ENCODE measurements around the gene LHX3.

Gene LHX3

GRCh38 chr9:136204838-136205706 is at the start of gene LHX3:
LHX3 (minus strand) TSS chr9:136205128; CDS start chr9:136205012, 116 bp downstream.
- DNase-seq (ENCODE audit: low spot score): no peak

DNA sequence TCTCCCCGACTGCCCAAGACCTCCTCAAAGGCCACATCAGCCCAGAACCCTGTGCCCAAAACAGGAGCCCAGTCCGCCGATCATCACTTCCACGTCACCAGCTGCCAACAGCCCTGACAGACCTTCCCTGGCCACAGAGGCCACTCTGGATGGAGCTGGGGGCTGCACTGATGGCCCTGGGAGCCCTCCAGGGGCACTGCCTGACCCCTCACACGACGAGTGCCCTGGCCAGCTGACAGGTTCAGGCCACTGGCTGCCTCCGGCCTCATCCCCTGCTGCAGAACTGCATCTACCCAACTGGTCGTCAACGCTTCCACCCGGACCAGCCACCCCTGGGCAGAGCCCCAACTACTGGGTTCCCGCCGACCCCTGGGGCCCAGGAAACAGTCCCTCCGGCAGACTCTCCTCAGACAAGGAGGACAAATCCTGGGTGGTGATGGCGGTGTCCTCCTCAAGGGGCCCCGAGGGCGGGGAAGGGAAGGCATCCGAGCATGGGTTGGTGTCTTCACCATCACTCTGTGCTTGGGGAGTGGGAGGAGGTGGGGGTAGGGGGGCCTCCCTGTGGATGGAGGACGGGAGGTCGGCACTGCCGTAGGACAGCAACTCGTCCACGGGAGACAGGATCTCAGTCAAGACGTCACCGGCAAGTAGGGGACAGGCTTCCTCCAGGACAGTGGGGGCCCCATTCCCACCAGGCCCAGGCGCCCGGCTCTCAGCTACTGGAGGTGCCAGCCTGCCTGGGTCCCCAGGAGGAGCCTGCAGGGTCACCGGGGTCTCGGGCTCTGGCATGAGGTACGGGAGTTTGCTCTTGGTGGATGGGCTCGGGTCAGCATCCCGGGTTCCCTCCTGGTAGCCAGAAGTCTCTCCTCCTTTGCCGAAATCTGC is 48.6 kb upstream of the LHX3 start:
- no peak for DNase-seq (ENCODE audit: low spot score)

DNA sequence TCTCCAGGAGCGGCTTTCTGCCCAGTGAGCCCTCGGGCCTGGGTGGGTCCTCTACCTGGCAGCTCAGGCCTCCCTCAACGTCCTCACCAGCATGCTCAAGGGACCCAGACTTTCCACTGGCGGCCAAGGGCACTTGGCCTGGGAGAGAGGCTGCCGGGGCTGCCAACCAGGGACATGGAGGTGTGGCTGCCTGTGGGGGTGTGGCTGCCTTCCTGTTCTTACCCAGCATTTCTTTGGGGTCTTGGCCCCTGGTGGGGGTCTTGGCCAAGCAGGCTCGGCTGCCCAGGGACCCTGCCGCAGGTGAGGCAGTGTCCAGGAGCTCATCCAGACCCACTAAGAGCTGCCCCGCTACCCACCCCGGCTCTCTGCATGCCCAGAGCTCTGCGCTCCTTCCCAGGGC is 47.9 kb upstream of the LHX3 start:
- no peak for DNase-seq (ENCODE audit: low spot score)

DNA sequence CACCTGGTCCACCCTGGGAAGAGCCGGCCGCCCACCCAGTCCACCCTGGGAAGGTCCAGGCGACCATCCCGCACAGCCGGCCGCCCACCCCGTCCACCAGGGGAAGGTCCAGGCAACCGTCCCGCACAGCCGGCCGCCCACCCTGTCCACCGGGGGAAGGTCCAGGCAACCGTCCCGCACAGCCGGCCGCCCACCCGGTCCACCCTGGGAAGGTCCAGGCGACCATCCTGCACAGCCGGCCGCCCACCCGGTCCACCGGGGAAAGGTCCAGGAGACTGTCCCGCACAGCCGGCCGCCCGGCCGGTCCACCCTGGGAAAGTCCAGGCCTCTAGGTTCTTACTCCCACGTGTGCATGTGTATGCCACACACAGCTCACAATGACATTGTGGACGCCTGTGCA is 47.4 kb upstream of the LHX3 start:
- DNase-seq (ENCODE audit: low spot score): no peak

- no peak for DNase-seq (ENCODE audit: low spot score)
Measured at GRCh38 chr9:136251264-136252115, 46.6 kb upstream of the LHX3 start.

GRCh38 chr9:136250676-136251075 is 45.7 kb upstream of the LHX3 start:
- DNase-seq (ENCODE audit: low spot score): no peak

DNA sequence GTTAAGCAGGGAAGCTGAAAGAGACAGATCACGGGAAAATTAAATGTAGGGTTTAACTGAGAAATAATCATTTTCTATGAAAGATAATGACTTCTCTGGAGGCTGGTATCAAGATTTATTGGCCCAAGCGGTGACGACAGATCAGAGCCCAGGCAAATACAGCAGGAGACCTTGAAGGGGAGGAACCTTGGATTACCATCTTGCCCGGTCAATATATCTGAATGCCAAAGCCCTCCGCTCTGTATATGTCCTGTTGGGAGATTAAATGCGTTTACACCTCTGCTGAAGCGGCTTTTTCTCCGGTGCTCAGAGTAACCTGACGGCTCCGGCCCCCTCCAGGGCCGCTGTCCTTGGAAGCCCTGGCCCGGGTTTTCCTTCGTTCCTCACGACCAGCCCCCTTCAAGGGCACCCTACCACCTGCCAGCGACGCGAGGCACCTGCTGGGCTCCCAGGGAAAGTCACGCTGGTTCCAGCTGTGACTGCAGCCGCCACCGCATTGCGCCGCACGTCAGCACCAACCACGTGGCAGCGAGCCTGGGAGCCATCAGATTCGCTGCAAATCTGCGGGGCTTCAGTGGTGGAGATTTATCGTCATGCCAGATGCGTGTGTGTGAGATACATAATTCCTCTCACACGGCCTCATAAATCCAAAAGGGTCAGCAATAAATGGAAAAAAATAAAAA is 45.1 kb upstream of the LHX3 start:
- no peak for DNase-seq (ENCODE audit: low spot score)

- DNase-seq (ENCODE audit: low spot score): no peak
Measured at GRCh38 chr9:136248951-136249876, 44.3 kb upstream of the LHX3 start.

DNA sequence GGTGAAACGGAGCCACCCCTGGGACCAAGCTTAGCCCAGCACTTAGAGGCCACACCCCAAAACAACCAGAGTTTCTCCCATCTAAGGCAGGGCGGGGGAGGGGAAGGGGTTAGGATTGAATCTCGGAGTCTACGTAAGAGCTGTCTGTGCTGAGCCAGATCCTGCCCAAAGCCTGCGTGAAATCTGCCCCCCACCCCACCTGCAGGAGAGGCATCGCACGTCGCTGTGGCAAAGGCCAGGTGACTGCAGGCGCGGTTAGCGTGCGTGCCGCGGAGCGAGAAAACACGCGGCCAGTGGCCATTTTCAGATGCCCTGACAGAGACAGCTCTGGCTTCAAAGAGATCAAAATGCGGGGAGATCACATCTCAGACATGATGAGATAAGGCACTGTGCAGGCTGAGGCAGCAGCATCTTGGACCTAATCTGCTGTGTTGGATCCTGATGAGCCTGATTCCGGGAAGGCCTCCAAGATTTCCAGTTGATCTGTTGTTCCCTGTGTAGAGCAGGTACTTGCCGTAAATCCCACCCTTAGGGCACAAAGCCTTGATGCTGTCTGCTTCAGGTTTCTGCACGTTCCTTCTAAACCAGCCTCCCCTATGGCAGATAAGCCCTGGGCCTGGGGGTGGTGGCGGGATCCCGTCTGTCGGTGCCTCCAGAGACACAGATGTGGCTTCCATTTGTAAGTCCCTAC is 43.2 kb upstream of the LHX3 start:
- DNase-seq (ENCODE audit: low spot score): no peak

GRCh38 chr9:136247551-136247916 is 42.6 kb upstream of the LHX3 start:
- no peak for DNase-seq (ENCODE audit: low spot score)

GRCh38 chr9:136246849-136247550 is 42.1 kb upstream of the LHX3 start:
- no peak for DNase-seq (ENCODE audit: low spot score)

GRCh38 chr9:136245219-136246150 is 40.6 kb upstream of the LHX3 start, which contains the start of gene QSOX2:
QSOX2 (minus strand) TSS chr9:136245812; CDS start chr9:136245803, 9 bp downstream.
- DNase-seq (ENCODE audit: low spot score): peak; percentile 74

DNA sequence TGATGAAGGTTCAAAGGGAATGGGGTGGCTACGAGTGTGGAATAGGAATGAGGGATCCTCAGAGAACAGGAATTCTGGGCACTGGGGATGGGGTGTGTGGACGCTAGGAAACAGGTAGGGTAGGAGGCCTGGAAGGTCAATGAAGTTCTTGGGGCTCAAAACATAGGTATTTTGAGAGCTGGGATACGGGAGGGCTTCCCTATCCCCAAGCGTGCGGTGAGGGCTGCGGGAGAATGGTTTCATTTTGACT is 40.0 kb upstream of the LHX3 start:
- DNase-seq (ENCODE audit: low spot score): no peak

GRCh38 chr9:136244122-136244968 is 39.4 kb upstream of the LHX3 start:
- DNase-seq (ENCODE audit: low spot score): peak; percentile 44

GRCh38 chr9:136243631-136244030 is 38.7 kb upstream of the LHX3 start:
- DNase-seq (ENCODE audit: low spot score): no peak

- DNase-seq (ENCODE audit: low spot score): peak; percentile 24
Measured at GRCh38 chr9:136242918-136243525, 38.1 kb upstream of the LHX3 start.

- no peak for DNase-seq (ENCODE audit: low spot score)
Measured at GRCh38 chr9:136242248-136242647, 37.3 kb upstream of the LHX3 start.

All from SW480 (cell line).